HG03354 (cell line): ENCODE measurements around the gene C1QTNF6.

Source experiments
- ATAC-seq: cut with Tn5 transposase; IDR thresholded peaks from one replicate; pipeline ENCODE4 v1.9.1; 2021; ENCODE audit warnings: mild to moderate bottlenecking; ENCODE audit not compliant: unreplicated experiment, poor library complexity, severe bottlenecking

Gene C1QTNF6

GRCh38 chr22:37224757-37225420 is 36.8 kb upstream of the C1QTNF6 start:
- no peak for ATAC-seq

GRCh38 chr22:37223965-37224551 is 36.0 kb upstream of the C1QTNF6 start:
- no peak for ATAC-seq

- ATAC-seq: no peak
These were observed 34.5 kb upstream of the C1QTNF6 start for GRCh38 chr22:37222440-37222971.

- no peak for ATAC-seq
These were observed 33.6 kb upstream of the C1QTNF6 start for GRCh38 chr22:37221424-37222333.

- no peak for ATAC-seq
These were observed 32.5 kb upstream of the C1QTNF6 start for GRCh38 chr22:37220543-37220981.

- ATAC-seq: no peak
These were observed 31.5 kb upstream of the C1QTNF6 start for GRCh38 chr22:37219533-37219932.

GRCh38 chr22:37218771-37219411 is 30.8 kb upstream of the C1QTNF6 start:
- peak; percentile 88 for ATAC-seq

GRCh38 chr22:37218399-37218770 is 30.3 kb upstream of the C1QTNF6 start:
- ATAC-seq: no peak

GRCh38 chr22:37215890-37216289 is 27.8 kb upstream of the C1QTNF6 start:
- ATAC-seq: no peak

- no peak for ATAC-seq
These were observed 26.6 kb upstream of the C1QTNF6 start for GRCh38 chr22:37214731-37215030.

GRCh38 chr22:37213941-37214730 is 26.1 kb upstream of the C1QTNF6 start:
- ATAC-seq: no peak

- no peak for ATAC-seq
These were observed 25.3 kb upstream of the C1QTNF6 start for GRCh38 chr22:37213218-37213855.

- ATAC-seq: no peak
These were observed 24.3 kb upstream of the C1QTNF6 start, which contains the start of gene SSTR3 for GRCh38 chr22:37212174-37212906. TSS of gene SSTR3 (minus strand) at chr22:37212477. CDS start at chr22:37207803, 4,674 bp downstream.

GRCh38 chr22:37211866-37212173 is 23.8 kb upstream of the C1QTNF6 start:
- no peak for ATAC-seq

GRCh38 chr22:37211075-37211865 is 23.2 kb upstream of the C1QTNF6 start:
- no peak for ATAC-seq

GRCh38 chr22:37210041-37210803 is 22.2 kb upstream of the C1QTNF6 start:
- no peak for ATAC-seq
